ENCODE data around the gene ULK1. TPM values are rescaled to one million over a fixed set of nuclear protein-coding genes. Genes with fewer than 3 reads are reported as not detected.
"Not testable (repeated sequence)": the region's sequence is repeated elsewhere in the genome, so short reads cannot be mapped to it uniquely, and the experiment has no call there.

ULK1 gene
- total and polyA plus RNA-seq, 10 donors: 9.9 to 60.7 (median 46.7) TPM

DNA sequence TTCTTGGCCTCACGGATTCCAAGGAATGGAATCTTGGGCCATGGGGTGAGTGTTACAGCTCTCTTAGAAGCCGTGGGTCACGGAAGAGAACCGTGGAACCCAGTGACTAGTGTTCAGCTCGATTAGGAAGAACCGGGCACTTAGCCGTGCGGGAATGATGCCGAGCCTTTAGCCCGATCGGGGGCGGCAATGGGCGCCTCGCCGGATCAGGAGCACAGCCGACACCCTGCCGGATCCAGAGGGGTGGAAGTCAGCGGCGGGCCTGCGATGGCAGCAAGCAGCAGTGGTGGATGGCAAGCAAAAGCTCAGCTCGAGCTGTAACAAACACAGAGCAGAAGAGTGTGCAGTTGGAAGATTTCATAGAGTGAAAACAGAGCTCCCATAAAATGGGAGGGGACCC, 21.1 kb upstream of the ULK1 start:
- WGBS, 5 donors: 90 to 96% (median 91%) methylated on average over 21 of the region's 21 CpGs
- peaks cover 0 to 25% (median 0%) of the 10 kb centered on the region in 6 donors for H3K4me1 ChIP-seq
- peak overlapping the region in 4 of 8 donors; percentile 67 to 81 (median 76) for H3K27ac ChIP-seq

GRCh38 chr12:131874972-131875371, 19.4 kb upstream of the ULK1 start:
- H3K27me3 ChIP-seq (replicated peaks in 1 of 7); intact Hi-C loops (cut with DNase I; ENCODE audit: low total_unique reads); H3K4me3 ChIP-seq; DNase-seq; H3K36me3 ChIP-seq; H3K9me3 ChIP-seq: not testable (repeated sequence)
- H3K4me1 ChIP-seq: peaks cover 0 to 37% (median 3%) of the 10 kb centered on the region in 6 donors
- peak overlapping the region in 4 of 8 donors; percentile 22 to 78 (median 64) for H3K27ac ChIP-seq
- WGBS, 5 donors: 54 to 85% (median 75%) methylated on average over 6 of the region's 6 CpGs

More for the DNA sequence above, 21.1 kb upstream of the ULK1 start:
- TF ChIP-seq POLR2A (IDR thresholded peaks at IDR 0.05): no peak
- no peak for TF ChIP-seq POLR2AphosphoS5 (IDR thresholded peaks at IDR 0.05)
- TF ChIP-seq, protein P1, sequence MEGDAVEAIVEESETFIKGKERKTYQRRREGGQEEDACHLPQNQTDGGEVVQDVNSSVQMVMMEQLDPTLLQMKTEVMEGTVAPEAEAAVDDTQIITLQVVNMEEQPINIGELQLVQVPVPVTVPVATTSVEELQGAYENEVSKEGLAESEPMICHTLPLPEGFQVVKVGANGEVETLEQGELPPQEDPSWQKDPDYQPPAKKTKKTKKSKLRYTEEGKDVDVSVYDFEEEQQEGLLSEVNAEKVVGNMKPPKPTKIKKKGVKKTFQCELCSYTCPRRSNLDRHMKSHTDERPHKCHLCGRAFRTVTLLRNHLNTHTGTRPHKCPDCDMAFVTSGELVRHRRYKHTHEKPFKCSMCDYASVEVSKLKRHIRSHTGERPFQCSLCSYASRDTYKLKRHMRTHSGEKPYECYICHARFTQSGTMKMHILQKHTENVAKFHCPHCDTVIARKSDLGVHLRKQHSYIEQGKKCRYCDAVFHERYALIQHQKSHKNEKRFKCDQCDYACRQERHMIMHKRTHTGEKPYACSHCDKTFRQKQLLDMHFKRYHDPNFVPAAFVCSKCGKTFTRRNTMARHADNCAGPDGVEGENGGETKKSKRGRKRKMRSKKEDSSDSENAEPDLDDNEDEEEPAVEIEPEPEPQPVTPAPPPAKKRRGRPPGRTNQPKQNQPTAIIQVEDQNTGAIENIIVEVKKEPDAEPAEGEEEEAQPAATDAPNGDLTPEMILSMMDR (IDR thresholded peaks at IDR 0.05 in 8 of 11, conservative IDR thresholded peaks at IDR 0.05 in 3 of 11): no peak
- Histone ChIP-seq H3K36me3 (no peaks in the 10 kb centered on the region), H3K4me3 (no peak overlapping the region), H3K9me3 (peaks cover 0 to 7% (median 0%) of the 10 kb centered on the region in 8 donors), H3K27me3 (replicated peaks in 1 of 7) (no peaks in the 10 kb centered on the region)
- intact Hi-C loops (cut with DNase I; ENCODE audit: low total_unique reads): no loop called here
- no peak for DNase-seq

DNA sequence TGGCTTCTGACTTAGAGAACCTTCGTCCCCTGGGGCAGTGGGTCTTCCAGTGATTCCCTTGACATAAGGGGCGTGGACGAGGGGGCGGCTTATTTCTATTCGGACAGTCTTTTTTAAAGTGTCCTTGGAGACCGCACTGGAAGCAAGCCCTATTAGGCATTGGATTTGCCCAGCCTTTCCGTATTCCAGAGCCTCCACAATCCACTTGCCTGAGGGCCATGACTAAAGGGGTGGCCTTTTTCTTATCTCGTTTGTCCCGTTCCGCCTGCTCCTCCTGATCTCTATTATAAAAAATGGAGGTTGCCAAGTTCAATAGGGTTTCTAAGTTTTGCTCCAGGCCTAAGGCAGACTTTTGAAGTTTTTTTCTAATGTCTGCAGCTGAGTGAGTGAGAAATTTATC, 17.2 kb upstream of the ULK1 start:
- WGBS, 5 donors: 82 to 90% (median 88%) methylated on average over 10 of the region's 10 CpGs
- Histone ChIP-seq H3K27ac (peak overlapping the region in 1 of 8 donors; percentile 71), H3K4me1 (peaks cover 0 to 30% (median 3%) of the 10 kb centered on the region in 6 donors)
- intact Hi-C loops (cut with DNase I; ENCODE audit: low total_unique reads); H3K27me3 ChIP-seq (replicated peaks in 1 of 7); H3K9me3 ChIP-seq; DNase-seq; H3K36me3 ChIP-seq; H3K4me3 ChIP-seq: not testable (repeated sequence)

DNA sequence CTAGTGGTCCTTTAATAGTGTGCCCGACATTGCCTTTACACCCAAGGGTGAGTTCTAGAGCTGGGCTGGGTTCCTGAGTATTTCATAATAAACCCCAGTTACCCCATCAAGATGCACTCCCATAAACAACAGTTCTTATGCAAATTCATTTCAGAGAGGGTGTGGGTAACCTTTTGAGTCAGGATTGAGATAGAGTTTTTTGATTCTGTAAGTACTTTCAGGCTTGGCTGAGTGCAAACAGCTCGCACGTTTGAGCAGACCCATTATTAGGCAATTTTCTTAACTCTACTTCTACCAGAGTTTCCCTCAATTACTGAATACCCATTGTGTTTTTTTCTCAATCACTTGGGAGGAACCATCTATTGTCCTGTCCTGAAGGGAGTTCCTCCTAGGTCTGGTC, 16.0 kb upstream of the ULK1 start:
- H3K4me1 ChIP-seq: peaks cover 0 to 39% (median 6%) of the 10 kb centered on the region in 6 donors
- H3K4me3 ChIP-seq; DNase-seq; H3K9me3 ChIP-seq; intact Hi-C loops (cut with DNase I; ENCODE audit: low total_unique reads); H3K36me3 ChIP-seq; H3K27me3 ChIP-seq (replicated peaks in 1 of 7): not testable (repeated sequence)
- H3K27ac ChIP-seq: peak overlapping the region in 3 of 8 donors; percentile 51 to 71 (median 69)
- 26 to 60% (median 45%) methylated on average over 3 of the region's 3 CpGs for WGBS, 5 donors

DNA sequence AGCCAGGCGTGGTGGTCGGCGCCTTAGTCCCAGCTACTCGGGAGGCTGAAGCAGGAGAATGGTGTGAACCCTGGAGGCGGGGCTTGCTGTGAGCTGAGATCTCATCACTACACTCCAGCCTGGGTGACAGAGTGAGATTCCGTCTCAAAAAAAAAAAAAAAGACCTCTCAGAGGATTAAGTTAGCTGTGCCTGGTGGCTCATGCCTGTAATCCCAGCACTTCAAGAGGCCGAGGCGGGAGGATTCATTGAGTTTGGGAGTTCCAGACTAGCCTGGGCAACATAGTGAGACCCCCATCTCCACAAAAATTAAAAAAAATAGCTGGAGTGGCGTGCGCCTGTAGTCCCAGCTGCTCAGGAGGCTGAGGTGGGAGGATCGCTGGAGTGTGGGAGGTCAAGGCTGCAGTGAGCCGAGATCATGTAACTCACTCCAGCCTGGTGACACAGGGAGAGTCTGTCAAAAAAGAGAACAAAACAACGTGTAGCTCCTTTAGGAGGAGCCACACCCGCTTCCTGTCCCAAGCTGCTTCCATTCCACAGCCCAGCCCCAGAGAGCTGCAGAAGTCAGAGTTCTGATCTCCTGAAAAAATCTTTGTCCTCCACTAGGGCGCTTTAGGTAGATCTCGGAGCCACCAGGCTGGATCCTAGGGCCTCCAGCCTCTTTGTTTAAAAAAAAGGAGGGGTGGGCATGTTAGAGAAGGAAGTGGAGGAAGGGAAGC, 11.5 kb upstream of the ULK1 start:
- no peak for DNase-seq
- intact Hi-C loops (cut with DNase I; ENCODE audit: low total_unique reads): no loop called here
- Histone ChIP-seq H3K4me1 (peaks cover 0 to 33% (median 6%) of the 10 kb centered on the region in 6 donors), H3K27me3 (replicated peaks in 1 of 7) (peaks cover 0 to 8% (median 0%) of the 10 kb centered on the region in 7 donors), H3K27ac (peak overlapping the region in 1 of 8 donors; percentile 50), H3K36me3 (no peaks in the 10 kb centered on the region), H3K9me3 (peaks cover 0 to 12% (median 7%) of the 10 kb centered on the region in 8 donors), H3K4me3 (no peak overlapping the region)
- WGBS, 5 donors: 67 to 80% (median 76%) methylated on average over 16 of the region's 16 CpGs
- TF ChIP-seq, protein P1 (IDR thresholded peaks at IDR 0.05 in 8 of 11, conservative IDR thresholded peaks at IDR 0.05 in 3 of 11): no peak
- TF ChIP-seq POLR2AphosphoS5 (IDR thresholded peaks at IDR 0.05): no peak
- no peak for TF ChIP-seq POLR2A (IDR thresholded peaks at IDR 0.05)

Data from spleen (tissue), 11 donors.